HG03159 (cell line): ENCODE results near the gene ACSF3.

Source experiments
- ATAC-seq: cut with Tn5 transposase; IDR thresholded peaks from one replicate; pipeline ENCODE4 v1.9.1; 2021; ENCODE audit warnings: mild to moderate bottlenecking, moderate library complexity; ENCODE audit not compliant: unreplicated experiment

The ACSF3 gene

GRCh38 chr16:89171216-89172170, 77.8 kb downstream of the ACSF3 start, which contains the start of gene CDH15:
CDH15 (plus strand) TSS chr16:89171748; CDS start chr16:89171832, 84 bp downstream.
- peak; percentile 69 for ATAC-seq

- no peak for ATAC-seq
Measured at GRCh38 chr16:89172171-89172527, 78.5 kb downstream of the ACSF3 start.

- no peak for ATAC-seq
Measured at GRCh38 chr16:89172528-89173173, 79.0 kb downstream of the ACSF3 start.

DNA sequence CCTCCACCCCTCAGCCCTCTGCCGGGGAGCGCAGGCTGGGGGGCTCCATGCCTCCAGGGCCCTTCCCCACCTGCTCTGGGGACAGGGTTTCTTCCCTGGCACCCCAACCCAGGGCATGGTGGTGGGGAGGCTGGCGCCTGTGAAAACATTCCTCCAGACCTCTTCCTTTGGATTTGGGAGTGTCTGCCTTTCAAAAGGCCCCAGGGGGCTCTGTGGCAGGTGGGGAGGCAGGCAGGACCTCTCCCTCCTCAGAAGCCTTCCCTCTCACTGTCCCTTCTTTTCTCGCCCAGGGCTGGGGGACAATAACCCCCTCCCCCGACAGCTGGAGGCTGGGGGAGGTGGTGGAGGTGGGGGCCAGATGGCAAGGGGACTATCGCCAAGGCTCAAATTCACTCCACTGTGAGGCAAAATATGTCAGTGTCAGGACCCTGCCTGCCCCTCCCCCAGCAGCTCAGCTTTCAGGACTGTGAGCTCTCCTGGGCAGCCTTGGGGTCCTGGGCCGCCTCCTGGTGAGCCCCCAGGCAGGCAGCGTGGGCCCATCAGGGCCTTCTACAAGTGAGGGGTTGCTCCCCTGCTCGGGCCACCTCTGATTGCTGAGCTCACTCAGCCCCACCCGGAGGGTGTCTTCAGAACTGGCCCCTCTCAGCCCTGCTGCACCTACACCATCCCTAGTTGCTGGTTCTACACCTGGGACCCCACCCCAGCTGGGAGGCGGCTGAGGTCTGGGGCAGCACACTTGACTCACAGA, 79.7 kb downstream of the ACSF3 start:
- ATAC-seq: no peak

GRCh38 chr16:89174055-89174827, 80.6 kb downstream of the ACSF3 start:
- no peak for ATAC-seq

- ATAC-seq: no peak
Measured at GRCh38 chr16:89174877-89175276, 81.2 kb downstream of the ACSF3 start.

GRCh38 chr16:89175280-89176146, 81.9 kb downstream of the ACSF3 start:
- no peak for ATAC-seq

- ATAC-seq: no peak
Measured at GRCh38 chr16:89176147-89176690, 82.6 kb downstream of the ACSF3 start.

DNA sequence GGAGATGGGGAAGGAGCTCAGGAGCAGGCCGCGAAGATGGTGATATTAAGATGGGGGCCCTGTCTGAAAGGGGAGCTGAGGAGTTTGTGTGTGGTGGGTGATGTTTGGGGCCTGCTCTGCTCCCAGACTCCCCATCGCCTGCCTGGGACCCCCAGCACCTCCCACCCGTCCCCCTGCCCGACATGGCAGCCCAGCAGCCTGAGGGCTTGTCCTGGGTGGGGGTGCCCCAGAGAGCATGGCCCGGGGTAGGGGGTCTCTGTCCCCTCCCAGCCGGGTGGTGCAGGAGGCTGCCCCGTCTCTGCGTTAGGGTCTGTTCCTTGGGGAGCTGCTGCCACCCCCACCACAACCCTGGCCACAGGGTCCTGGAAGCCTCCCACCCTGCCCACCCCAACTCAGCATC, 83.1 kb downstream of the ACSF3 start:
- ATAC-seq: no peak

GRCh38 chr16:89177501-89177900, 83.8 kb downstream of the ACSF3 start:
- no peak for ATAC-seq

- no peak for ATAC-seq
Measured at GRCh38 chr16:89178453-89179147, 84.9 kb downstream of the ACSF3 start.

DNA sequence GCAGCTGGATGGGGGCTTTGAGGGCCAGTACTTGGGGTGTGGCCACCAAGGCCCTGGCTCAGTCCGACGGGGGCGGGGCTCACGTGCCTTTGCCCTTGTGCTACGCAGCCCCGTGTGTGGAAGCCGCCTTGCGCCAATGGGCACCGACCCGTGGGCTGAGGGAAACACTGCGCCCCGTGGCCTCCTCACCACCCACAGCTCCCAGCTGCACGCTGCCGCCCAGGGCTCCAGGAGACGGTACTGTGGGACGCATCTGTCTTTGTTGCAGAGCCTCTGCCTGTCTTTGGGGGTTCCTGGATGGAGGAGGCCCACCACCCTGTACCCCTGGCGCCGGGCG, 85.5 kb downstream of the ACSF3 start:
- ATAC-seq: no peak

DNA sequence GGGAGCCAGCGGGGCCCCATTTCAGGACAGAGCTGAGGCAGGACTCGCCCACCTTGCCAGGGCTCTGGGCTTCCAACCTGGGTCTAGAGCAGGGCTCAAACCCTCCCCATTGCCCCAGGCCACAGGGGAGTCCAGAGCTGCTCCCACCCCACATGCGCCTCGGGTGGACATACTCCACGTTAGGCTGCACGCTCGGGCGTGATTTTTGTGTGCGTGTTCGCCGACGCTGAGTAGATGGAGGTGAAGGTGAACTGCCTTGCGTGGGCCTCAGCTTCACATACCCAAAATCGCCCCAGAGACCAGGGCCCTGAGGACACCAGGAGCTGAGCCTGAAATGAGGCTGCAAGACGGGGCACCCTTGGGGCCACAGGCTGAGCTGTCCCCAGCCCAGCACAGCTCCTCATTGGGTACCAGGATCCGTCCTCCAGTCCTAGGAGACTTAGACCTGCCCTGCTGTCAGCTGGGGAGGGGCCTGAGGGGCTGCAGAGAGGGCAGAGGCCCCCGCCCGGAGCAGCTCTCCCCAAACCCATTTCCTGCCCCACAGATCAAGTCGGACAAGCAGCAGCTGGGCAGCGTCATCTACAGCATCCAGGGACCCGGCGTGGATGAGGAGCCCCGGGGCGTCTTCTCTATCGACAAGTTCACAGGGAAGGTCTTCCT, 86.1 kb downstream of the ACSF3 start:
- ATAC-seq: no peak

- no peak for ATAC-seq
Measured at GRCh38 chr16:89183463-89183862, 89.8 kb downstream of the ACSF3 start.

DNA sequence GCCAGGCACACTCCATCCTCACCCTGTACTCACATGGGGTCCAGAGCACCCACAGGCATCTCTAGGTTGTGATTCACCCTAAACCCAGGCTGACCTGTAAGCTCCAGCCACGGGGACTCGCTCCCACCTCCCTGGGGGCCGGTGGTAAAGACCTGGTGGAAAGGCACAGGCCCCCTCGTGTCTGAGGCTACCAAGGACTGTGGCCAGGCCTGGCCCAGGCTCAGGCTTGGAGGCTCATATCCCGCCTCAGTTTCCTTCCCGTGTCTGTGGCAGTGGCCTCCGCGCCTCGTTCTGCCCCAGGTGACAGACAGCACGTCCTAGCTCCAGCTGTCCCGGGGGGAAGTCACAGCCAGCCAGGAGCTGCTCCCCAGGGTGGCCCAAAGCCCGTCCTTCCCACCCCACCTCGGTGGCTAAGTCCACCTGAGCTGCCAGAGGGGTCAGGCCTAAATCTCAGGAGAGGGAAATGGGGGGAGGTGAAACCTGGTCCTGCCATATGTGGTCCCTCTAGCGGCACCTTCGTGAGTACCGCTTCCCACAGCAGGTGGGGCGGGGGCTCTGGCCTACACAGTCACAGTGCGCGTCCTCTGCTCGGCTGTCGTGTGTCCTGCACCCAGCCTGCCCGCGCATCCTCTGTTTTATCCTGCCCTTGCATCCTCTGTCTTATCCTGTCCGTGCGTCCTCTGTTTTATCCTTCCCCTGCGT, 90.5 kb downstream of the ACSF3 start:
- ATAC-seq: no peak

DNA sequence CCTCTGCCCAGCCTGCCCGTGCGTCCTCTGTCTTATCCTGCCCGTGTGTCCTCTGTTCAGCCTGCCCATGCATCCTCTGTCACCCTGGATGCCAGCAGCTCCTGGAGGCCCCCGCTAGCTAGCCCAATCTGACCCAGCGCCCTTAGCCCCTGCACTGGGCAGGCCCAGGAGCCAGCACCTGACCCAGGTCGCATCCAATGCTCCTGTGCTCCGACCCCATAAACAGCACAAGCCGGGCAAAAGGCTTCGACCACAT, 91.0 kb downstream of the ACSF3 start:
- no peak for ATAC-seq

GRCh38 chr16:89184933-89185794, 91.5 kb downstream of the ACSF3 start:
- no peak for ATAC-seq
